GM18517 (cell line): ENCODE results near the gene CEBPB.
"Not testable (repeated sequence)": the region's sequence is repeated elsewhere in the genome, so short reads cannot be mapped to it uniquely, and the experiment has no call there.

Experiments used
- ATAC-seq: cut with Tn5 transposase; IDR thresholded peaks from one replicate; pipeline ENCODE4 v1.9.1; 2021; ENCODE audit warnings: mild to moderate bottlenecking, moderate library complexity; ENCODE audit not compliant: unreplicated experiment

The CEBPB gene

GRCh38 chr20:50190251-50191064, at the start of gene CEBPB:
Gene CEBPB, plus strand, starts transcription at chr20:50190830. Its CDS starts 204 bp downstream, at chr20:50191034.
- ATAC-seq = peak; percentile 40

- ATAC-seq = no peak
Measured at GRCh38 chr20:50141018-50141675, 49.5 kb upstream of the CEBPB start.

- no peak for ATAC-seq
Measured at GRCh38 chr20:50141811-50142561, 48.6 kb upstream of the CEBPB start.

GRCh38 chr20:50142812-50143211, 47.8 kb upstream of the CEBPB start:
- no peak for ATAC-seq

- no peak for ATAC-seq
Measured at GRCh38 chr20:50144362-50144761, 46.3 kb upstream of the CEBPB start.

GRCh38 chr20:50145566-50145965, 45.1 kb upstream of the CEBPB start:
- no peak for ATAC-seq

GRCh38 chr20:50146214-50146613, 44.4 kb upstream of the CEBPB start:
- ATAC-seq = no peak

GRCh38 chr20:50146732-50147662, 43.6 kb upstream of the CEBPB start:
- ATAC-seq = peak; percentile 66

GRCh38 chr20:50149481-50150254, 41.0 kb upstream of the CEBPB start:
- ATAC-seq = no peak

GRCh38 chr20:50151034-50151743, 39.4 kb upstream of the CEBPB start:
- ATAC-seq = no peak

- ATAC-seq = no peak
Measured at GRCh38 chr20:50152394-50153152, 38.1 kb upstream of the CEBPB start.

GRCh38 chr20:50153153-50153499, 37.5 kb upstream of the CEBPB start:
- peak; percentile 36 for ATAC-seq

- ATAC-seq = peak; percentile 80
Measured at GRCh38 chr20:50153500-50154377, 36.9 kb upstream of the CEBPB start, which contains the start of gene PEDS1. Gene PEDS1, minus strand, starts transcription at chr20:50153723. Its CDS starts 86 bp downstream, at chr20:50153637.

GRCh38 chr20:50161494-50161893, 29.1 kb upstream of the CEBPB start:
- not testable (repeated sequence) for ATAC-seq

GRCh38 chr20:50163570-50164317, 26.9 kb upstream of the CEBPB start:
- ATAC-seq = no peak

GRCh38 chr20:50165684-50166554, 24.7 kb upstream of the CEBPB start:
- peak; percentile 81 for ATAC-seq
